Naive thymus-derived CD4-positive, alpha-beta T cell (primary cell): ENCODE data around the gene RAB28. TPM values are rescaled to one million over a fixed set of nuclear protein-coding genes. Genes with fewer than 3 reads are reported as not detected.

Experiments used
- ATAC-seq: fragments of 150-1000 bp; cut with Tn5 transposase; 2 replicates; pipeline ENCODE4 v1.10.0; 2021; ENCODE audit warnings: mild to moderate bottlenecking, moderate library complexity
- CTCF ChIA-PET: fragments of 350-600 bp; sonication (Branson Sonifier 250); formaldehyde crosslinking; loops from one replicate; lab custom pipeline; 2021; ENCODE audit warnings: antibody characterized with exemption; lab: Charles Lee
- POLR2A ChIA-PET: fragments of 350-600 bp; sonication (Branson Sonifier 250); formaldehyde crosslinking; loops from one replicate; lab custom pipeline; 2021; ENCODE audit warnings: antibody characterized with exemption, inconsistent platforms; lab: Charles Lee
- DNase-seq, 9 donors: peaks; one replicate each; pipeline versions ENCODE4 v3.0.0 to v3.0.0-alpha.2; 2020 to 2022; ENCODE audit warnings: mixed read lengths in 1 of 9
- H3K27ac ChIP-seq: one replicate; pipeline ENCODE4 v1.7.0; 2013; ENCODE audit warnings: mild to moderate bottlenecking, low read depth, low read length, moderate library complexity
- H3K27me3 ChIP-seq, 2 donors: one replicate each; pipeline ENCODE4 v1.7.0; 2013; ENCODE audit warnings: low read length in 2 of 2, mild to moderate bottlenecking in 2 of 2, moderate library complexity in 2 of 2; ENCODE audit not compliant: control insufficient read depth in 2 of 2, insufficient read depth in 2 of 2
- H3K36me3 ChIP-seq, 3 experiments: 1 replicate in 2 of 3; 2 replicates in 1 of 3; pipeline ENCODE4 v1.7.0; 2013; ENCODE audit warnings: low read length in 3 of 3, mild to moderate bottlenecking in 3 of 3, moderate library complexity in 1 of 3; ENCODE audit not compliant: insufficient read depth in 3 of 3, control insufficient read depth in 2 of 3
- H3K4me1 ChIP-seq, 2 donors: one replicate each; pipeline ENCODE4 v1.7.0; 2013; ENCODE audit warnings: low read length in 2 of 2, mild to moderate bottlenecking in 2 of 2, moderate library complexity in 1 of 2; ENCODE audit not compliant: control insufficient read depth in 2 of 2, insufficient read depth in 2 of 2
- H3K4me3 ChIP-seq: 2 replicates; pipeline ENCODE4 v1.7.0; 2013; ENCODE audit warnings: mild to moderate bottlenecking, low read length
- H3K9me3 ChIP-seq, 3 experiments: 1 replicate in 2 of 3; 2 replicates in 1 of 3; pipeline ENCODE4 v1.7.0; 2013; ENCODE audit warnings: low read length in 3 of 3; ENCODE audit not compliant: control insufficient read depth in 2 of 3
- H3K27ac Mint-ChIP-seq, 9 donors: one replicate each; pipeline ENCODE4 v1.8.0; 2020 to 2022; ENCODE audit warnings: mixed read lengths in 9 of 9, mild to moderate bottlenecking in 8 of 9, moderate library complexity in 5 of 9, inconsistent platforms in 2 of 9
- H3K27me3 Mint-ChIP-seq, 5 donors: one replicate each; pipeline ENCODE4 v1.8.0; 2021 to 2022; ENCODE audit warnings: mixed read lengths in 5 of 5, mild to moderate bottlenecking in 1 of 5
- H3K36me3 Mint-ChIP-seq, 5 donors: one replicate each; pipeline ENCODE4 v1.8.0; 2020 to 2022; ENCODE audit warnings: mixed read lengths in 5 of 5, mild to moderate bottlenecking in 3 of 5, inconsistent platforms in 1 of 5
- H3K4me1 Mint-ChIP-seq, 7 donors: one replicate each; pipeline ENCODE4 v1.8.0; 2020 to 2022; ENCODE audit warnings: mixed read lengths in 7 of 7, mild to moderate bottlenecking in 3 of 7, inconsistent platforms in 1 of 7
- H3K4me3 Mint-ChIP-seq, 10 donors: one replicate each; pipeline ENCODE4 v1.8.0; 2020 to 2022; ENCODE audit warnings: mild to moderate bottlenecking in 10 of 10, mixed read lengths in 10 of 10, moderate library complexity in 6 of 10, inconsistent platforms in 2 of 10
- H3K9me3 Mint-ChIP-seq, 11 donors: one replicate each; pipeline ENCODE4 v1.8.0; 2020 to 2022; ENCODE audit warnings: mixed read lengths in 11 of 11, mild to moderate bottlenecking in 4 of 11, inconsistent platforms in 1 of 11, moderate library complexity in 1 of 11
- intact Hi-C, 2 donors: fragments of 100-400 bp; cut with micrococcal nuclease; formaldehyde crosslinking; loops; one replicate each; pipeline ENCODE4 v1.15.1; 2023
- polyA plus RNA-seq, 2 donors: library from polyadenylated mRNA; unstranded; fragments of 300-500 nt; fragmentation: Illumina TruSeq; gene quantifications; one replicate each; pipeline ENCODE4 v1.2.3, GENCODE V29; 2021
- total RNA-seq, 6 experiments: library from RNA in 5 of 6; stranded (reverse) in 5 of 6; gene quantifications; 1 replicate in 5 of 6; 2 replicates in 1 of 6; pipeline ENCODE4 v1.2.3 and lab custom pipeline; 2021 to 2026

The RAB28 gene
- total and polyA plus RNA-seq, 7 experiments from 2014 or later: 8.0 to 16.1 (median 14.0) TPM

DNA sequence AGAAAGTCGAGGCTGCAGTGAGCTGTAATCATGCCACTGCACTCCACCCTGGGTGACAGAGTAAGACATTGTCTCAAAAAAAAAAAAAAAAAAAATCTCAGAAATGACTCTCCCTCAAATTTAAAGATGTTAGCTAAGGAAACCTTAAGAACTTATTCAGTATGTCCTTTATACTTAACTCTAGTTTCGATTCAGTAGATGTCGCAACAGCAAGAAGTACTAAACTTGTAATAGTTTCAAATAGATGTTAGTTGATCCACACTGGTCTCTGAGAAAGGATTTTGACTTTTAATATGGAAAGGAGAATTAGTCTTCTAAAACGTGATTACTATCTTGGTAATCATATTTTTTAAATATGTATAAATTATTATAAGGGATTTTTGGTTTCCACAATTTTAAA lies 30.6 kb upstream of the RAB28 start:
- H3K9me3 Mint-ChIP-seq: peaks cover 0 to 2% (median 0%) of the 10 kb centered on the region in 11 donors
- Histone ChIP-seq H3K4me3 (no peak overlapping the region), H3K36me3 (no peaks in the 10 kb centered on the region), H3K4me1 (no peaks in the 10 kb centered on the region), H3K27me3 (peaks cover 0 to 1% of the 10 kb centered on the region in 2 donors), H3K27ac (no peak overlapping the region), H3K9me3 (no peaks in the 10 kb centered on the region)
- H3K4me3 Mint-ChIP-seq: no peak overlapping the region
- H3K36me3 Mint-ChIP-seq: peaks cover 0 to 4% (median 0%) of the 10 kb centered on the region in 5 donors
- H3K27ac Mint-ChIP-seq: no peak overlapping the region
- H3K27me3 Mint-ChIP-seq: peaks cover 32 to 72% (median 50%) of the 10 kb centered on the region in 5 donors
- no peaks in the 10 kb centered on the region for H3K4me1 Mint-ChIP-seq
- intact Hi-C loops: no loop called here
- DNase-seq (no peak), ATAC-seq (no peak)
- POLR2A ChIA-PET: no interaction called here
- CTCF ChIA-PET: no interaction called here

DNA sequence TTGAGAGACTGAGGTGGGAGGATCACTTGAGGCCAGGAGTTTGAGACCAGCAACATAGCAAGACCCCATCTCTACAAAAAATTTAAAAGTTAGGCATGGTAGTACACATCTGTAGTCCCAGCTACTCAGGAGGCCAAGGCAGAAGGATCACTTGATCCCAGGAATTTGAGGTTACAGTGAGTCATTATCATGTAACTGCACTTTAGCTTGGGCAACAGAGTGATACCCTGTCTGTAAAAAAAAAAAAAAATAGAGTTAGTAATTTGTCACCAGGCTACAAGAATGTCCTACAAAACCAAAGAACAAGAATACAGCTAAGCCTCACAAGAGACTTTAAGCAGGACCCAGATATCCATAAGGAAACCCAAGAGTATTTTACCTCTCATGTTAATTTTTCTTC lies 27.0 kb upstream of the RAB28 start:
- Mint-ChIP-seq H3K9me3 (peaks cover 0 to 4% (median 0%) of the 10 kb centered on the region in 11 donors), H3K27ac (no peak overlapping the region), H3K27me3 (peaks cover 15 to 56% (median 37%) of the 10 kb centered on the region in 5 donors), H3K4me3 (no peak overlapping the region), H3K4me1 (no peaks in the 10 kb centered on the region), H3K36me3 (peaks cover 0 to 4% (median 0%) of the 10 kb centered on the region in 5 donors)
- DNase-seq (no peak), ATAC-seq (no peak)
- ChIA-PET POLR2A (interaction anchor here (0.8 kb wide), 1 partner anchor 11 kb away, joined by 4 read pairs; no protein-coding TSS in a partner anchor), CTCF (no interaction called here)
- intact Hi-C loops: no loop called here
- Histone ChIP-seq H3K4me3 (no peak overlapping the region), H3K36me3 (no peaks in the 10 kb centered on the region), H3K9me3 (no peaks in the 10 kb centered on the region), H3K27me3 (no peaks in the 10 kb centered on the region), H3K27ac (no peak overlapping the region), H3K4me1 (no peaks in the 10 kb centered on the region)

DNA sequence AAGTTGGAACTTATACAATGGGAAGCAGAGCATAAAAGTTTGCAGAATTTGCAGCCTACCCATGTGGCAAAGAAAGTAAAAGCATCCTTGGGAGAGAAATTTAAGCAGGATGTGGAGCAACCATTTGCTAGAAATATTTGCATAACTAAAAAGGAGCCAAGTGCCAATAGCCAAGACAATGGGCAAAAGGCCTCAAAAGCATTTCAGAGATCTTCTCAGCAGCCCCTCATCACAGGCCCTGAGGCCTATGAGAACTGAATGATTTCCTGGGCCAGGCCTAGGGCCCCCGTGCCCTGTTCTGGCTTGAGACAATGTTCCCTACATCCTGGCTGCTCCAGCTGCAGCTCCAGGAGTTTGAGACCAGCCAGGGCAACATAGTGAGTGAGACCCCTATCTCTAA lies 25.3 kb upstream of the RAB28 start:
- POLR2A ChIA-PET: no interaction called here
- no peak overlapping the region for H3K4me3 ChIP-seq
- Mint-ChIP-seq H3K9me3 (peaks cover 0 to 4% (median 0%) of the 10 kb centered on the region in 11 donors), H3K4me1 (no peaks in the 10 kb centered on the region), H3K4me3 (no peak overlapping the region), H3K27me3 (peaks cover 13 to 48% (median 26%) of the 10 kb centered on the region in 5 donors), H3K27ac (no peak overlapping the region), H3K36me3 (peaks cover 0 to 4% (median 0%) of the 10 kb centered on the region in 5 donors)
- intact Hi-C loops: no loop called here
- no peaks in the 10 kb centered on the region for H3K9me3 ChIP-seq
- no peak overlapping the region for H3K27ac ChIP-seq
- no peaks in the 10 kb centered on the region for H3K36me3 ChIP-seq
- no peaks in the 10 kb centered on the region for H3K4me1 ChIP-seq
- no peak for ATAC-seq
- DNase-seq: no peak
- CTCF ChIA-PET: no interaction called here
- H3K27me3 ChIP-seq: no peaks in the 10 kb centered on the region

DNA sequence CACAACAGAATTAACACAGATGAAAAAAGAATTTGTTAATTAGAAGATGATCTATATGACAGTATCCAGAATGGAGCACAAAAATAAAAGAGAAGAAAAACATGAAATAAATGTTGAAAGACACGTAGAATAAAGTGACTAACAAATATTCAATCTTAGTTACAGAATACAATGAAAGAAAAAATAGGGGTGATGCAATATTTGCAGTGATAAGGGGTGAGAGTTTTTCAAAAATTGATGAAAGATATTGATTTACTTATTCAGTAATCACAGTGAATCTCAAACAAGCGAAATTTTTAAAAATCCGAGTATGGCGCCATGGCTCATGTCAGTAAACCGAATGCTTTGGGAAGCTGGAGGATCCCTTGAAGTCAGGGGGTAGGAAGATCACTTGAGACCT lies 20.2 kb upstream of the RAB28 start:
- POLR2A ChIA-PET: no interaction called here
- no peak for DNase-seq
- no peaks in the 10 kb centered on the region for H3K4me1 Mint-ChIP-seq
- H3K27me3 Mint-ChIP-seq: peaks cover 24 to 47% (median 26%) of the 10 kb centered on the region in 5 donors
- H3K4me1 ChIP-seq: no peaks in the 10 kb centered on the region
- no peak overlapping the region for H3K27ac Mint-ChIP-seq
- H3K9me3 ChIP-seq: no peaks in the 10 kb centered on the region
- no peak for ATAC-seq
- no peak overlapping the region for H3K4me3 Mint-ChIP-seq
- H3K36me3 ChIP-seq: no peaks in the 10 kb centered on the region
- H3K4me3 ChIP-seq: no peak overlapping the region
- H3K9me3 Mint-ChIP-seq: peaks cover 0 to 4% (median 0%) of the 10 kb centered on the region in 11 donors
- H3K27me3 ChIP-seq: peaks cover 0 to 4% of the 10 kb centered on the region in 2 donors
- H3K27ac ChIP-seq: no peak overlapping the region
- intact Hi-C loops: no loop called here
- H3K36me3 Mint-ChIP-seq: no peaks in the 10 kb centered on the region
- CTCF ChIA-PET: no interaction called here

GRCh38 chr4:13498469-13498868 lies 14.3 kb upstream of the RAB28 start:
- no peak overlapping the region for H3K27ac Mint-ChIP-seq
- no peak for ATAC-seq
- Histone ChIP-seq H3K4me3 (no peak overlapping the region), H3K9me3 (no peaks in the 10 kb centered on the region), H3K4me1 (no peaks in the 10 kb centered on the region), H3K27me3 (peaks cover 5 to 11% of the 10 kb centered on the region in 2 donors), H3K36me3 (no peaks in the 10 kb centered on the region), H3K27ac (no peak overlapping the region)
- POLR2A ChIA-PET: no interaction called here
- DNase-seq: no peak
- intact Hi-C loops: no loop called here
- no peaks in the 10 kb centered on the region for H3K36me3 Mint-ChIP-seq
- peaks cover 34 to 54% (median 51%) of the 10 kb centered on the region in 5 donors for H3K27me3 Mint-ChIP-seq
- CTCF ChIA-PET: no interaction called here
- peaks cover 0 to 7% (median 0%) of the 10 kb centered on the region in 11 donors for H3K9me3 Mint-ChIP-seq
- no peak overlapping the region for H3K4me3 Mint-ChIP-seq
- H3K4me1 Mint-ChIP-seq: no peaks in the 10 kb centered on the region

- no peak for ATAC-seq
- CTCF ChIA-PET: no interaction called here
Observed at GRCh38 chr4:13496605-13497004, 12.5 kb upstream of the RAB28 start.

GRCh38 chr4:13495753-13496152 lies 11.6 kb upstream of the RAB28 start:
- no peaks in the 10 kb centered on the region for H3K9me3 ChIP-seq
- no peak overlapping the region for H3K27ac Mint-ChIP-seq
- H3K4me3 Mint-ChIP-seq: no peak overlapping the region
- DNase-seq (no peak), ATAC-seq (no peak)
- H3K4me1 Mint-ChIP-seq: no peaks in the 10 kb centered on the region
- CTCF ChIA-PET: no interaction called here
- no peaks in the 10 kb centered on the region for H3K36me3 ChIP-seq
- H3K36me3 Mint-ChIP-seq: no peaks in the 10 kb centered on the region
- H3K4me3 ChIP-seq: no peak overlapping the region
- peaks cover 23 to 54% (median 47%) of the 10 kb centered on the region in 5 donors for H3K27me3 Mint-ChIP-seq
- POLR2A ChIA-PET: interaction anchor here (0.8 kb wide), 1 partner anchor 12 kb away, joined by 3 read pairs; no protein-coding TSS in a partner anchor
- intact Hi-C loops: no loop called here
- no peaks in the 10 kb centered on the region for H3K4me1 ChIP-seq
- H3K27ac ChIP-seq: no peak overlapping the region
- H3K27me3 ChIP-seq: peaks cover 5 to 6% of the 10 kb centered on the region in 2 donors
- H3K9me3 Mint-ChIP-seq: peaks cover 0 to 7% (median 0%) of the 10 kb centered on the region in 11 donors

More at GRCh38 chr4:13496605-13497004, 12.5 kb upstream of the RAB28 start:
- intact Hi-C loops: no loop called here
- peaks cover 0 to 7% (median 0%) of the 10 kb centered on the region in 11 donors for H3K9me3 Mint-ChIP-seq
- Histone ChIP-seq H3K4me1 (no peaks in the 10 kb centered on the region), H3K36me3 (no peaks in the 10 kb centered on the region), H3K4me3 (no peak overlapping the region), H3K9me3 (no peaks in the 10 kb centered on the region), H3K27me3 (peaks cover 5 to 6% of the 10 kb centered on the region in 2 donors), H3K27ac (no peak overlapping the region)
- no peak overlapping the region for H3K27ac Mint-ChIP-seq
- POLR2A ChIA-PET: interaction anchor here (0.5 to 0.8 kb wide), 2 partner anchors 11 to 13 kb away, joined by 3 read pairs; no protein-coding TSS in a partner anchor
- no peak for DNase-seq
- no peaks in the 10 kb centered on the region for H3K4me1 Mint-ChIP-seq
- peaks cover 29 to 55% (median 47%) of the 10 kb centered on the region in 5 donors for H3K27me3 Mint-ChIP-seq
- no peak overlapping the region for H3K4me3 Mint-ChIP-seq
- no peaks in the 10 kb centered on the region for H3K36me3 Mint-ChIP-seq
